ENCODE measurements around the gene KATNIP. TPM values are rescaled to one million over a fixed set of nuclear protein-coding genes. Genes with fewer than 3 reads are reported as not detected.

The KATNIP gene
- total and polyA plus RNA-seq, 2 of the 13 experiments (the other 11 are each of a cell fraction or from before 2014, with no cell fraction given), result 9.7 to 12.0 TPM

DNA sequence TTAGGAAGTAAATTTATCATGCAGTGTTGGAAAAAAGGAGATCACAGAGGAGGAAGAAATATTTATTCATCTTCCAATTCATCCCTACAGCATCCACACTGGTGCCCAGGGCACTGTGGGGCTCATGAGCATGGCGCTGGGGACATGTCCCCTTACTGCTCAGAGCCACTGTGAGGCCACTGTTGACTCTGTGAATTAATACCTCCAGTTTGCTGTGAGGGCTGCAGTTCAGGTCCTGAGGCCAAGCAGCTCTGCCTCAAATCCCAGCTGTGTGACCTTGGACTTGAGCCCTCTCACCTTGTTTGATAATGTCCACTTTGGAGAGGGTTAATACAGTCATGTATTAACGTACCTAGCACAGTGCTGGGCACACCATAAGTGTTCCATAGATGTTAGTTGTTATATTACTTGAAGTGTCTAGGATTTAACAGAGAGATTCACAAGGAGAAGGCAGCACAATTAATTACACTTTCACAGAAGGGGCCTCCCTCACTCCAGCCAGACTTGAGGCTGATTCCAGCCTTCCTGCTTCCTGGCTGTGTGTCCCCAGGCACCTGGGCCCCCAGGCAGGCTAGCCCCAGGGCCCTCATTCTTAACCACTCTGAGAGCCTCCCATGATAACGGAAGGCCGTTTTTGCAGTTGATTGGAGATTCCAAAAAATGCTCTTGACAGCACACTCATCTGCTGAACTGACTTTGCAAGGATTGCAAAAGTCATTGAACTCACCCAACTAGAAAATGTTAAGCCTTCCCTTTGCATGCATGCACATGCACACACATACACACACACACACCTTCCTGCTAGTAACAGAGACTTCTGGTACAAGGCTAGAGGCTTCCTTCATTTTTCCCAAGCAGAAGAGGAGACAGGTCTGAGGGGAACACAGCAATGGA, 29.4 kb downstream of the KATNIP start (continued):
- TF ChIP-seq CREB3 (CRISPR knock-in tag; IDR thresholded peaks at IDR 0.05) (no peak), ZNF337 (CRISPR knock-in tag; IDR thresholded peaks at IDR 0.05; ENCODE audit: borderline replicate concordance, low read depth) (no peak), ZNF331 (CRISPR knock-in tag; IDR thresholded peaks at IDR 0.05) (peak; percentile 62; the same call in 1 of the 2 replicates), BRCA1 (CRISPR knock-in tag; IDR thresholded peaks at IDR 0.05) (no peak), MXD4 (CRISPR knock-in tag; IDR thresholded peaks at IDR 0.05) (peak; percentile 39; the same call in 1 of the 2 replicates), BORCS8-MEF2B (CRISPR knock-in tag; IDR thresholded peaks at IDR 0.05) (no peak), PTBP1 (IDR thresholded peaks at IDR 0.05; ENCODE audit: low read depth, low read length, poor library complexity, severe bottlenecking) (no peak), CREB1 (IDR thresholded peaks at IDR 0.05) (no peak), CREB1 (CRISPR knock-in tag; IDR thresholded peaks at IDR 0.05) (0 out of 2 replicates have a peak, but pooled peaks have one; percentile 8), MTF1 (CRISPR knock-in tag; IDR thresholded peaks at IDR 0.05) (no peak), EZH2 (conservative IDR thresholded peaks at IDR 0.05; ENCODE audit: low read depth, low read length) (no peak), ZFP1 (CRISPR knock-in tag; IDR thresholded peaks at IDR 0.05) (0 out of 2 replicates have a peak, but pooled peaks have one; percentile 53), CHD4 (IDR thresholded peaks at IDR 0.05; ENCODE audit: borderline replicate concordance, low read length) (peak; percentile 89; the same call in 1 of the 2 replicates), ZBTB8A (CRISPR knock-in tag; IDR thresholded peaks at IDR 0.05; ENCODE audit: borderline replicate concordance, low read depth) (no peak), SMARCE1 (IDR thresholded peaks at IDR 0.05; ENCODE audit: borderline replicate concordance) (no peak), RORA (CRISPR knock-in tag; IDR thresholded peaks at IDR 0.05) (no peak), MZF1 (CRISPR knock-in tag; IDR thresholded peaks at IDR 0.05; ENCODE audit: borderline replicate concordance) (no peak), ZFY (CRISPR knock-in tag; IDR thresholded peaks at IDR 0.05) (peak; percentile 42), NRL (CRISPR knock-in tag; IDR thresholded peaks at IDR 0.05; ENCODE audit: borderline replicate concordance) (no peak)
- TF ChIP-seq, protein P1, sequence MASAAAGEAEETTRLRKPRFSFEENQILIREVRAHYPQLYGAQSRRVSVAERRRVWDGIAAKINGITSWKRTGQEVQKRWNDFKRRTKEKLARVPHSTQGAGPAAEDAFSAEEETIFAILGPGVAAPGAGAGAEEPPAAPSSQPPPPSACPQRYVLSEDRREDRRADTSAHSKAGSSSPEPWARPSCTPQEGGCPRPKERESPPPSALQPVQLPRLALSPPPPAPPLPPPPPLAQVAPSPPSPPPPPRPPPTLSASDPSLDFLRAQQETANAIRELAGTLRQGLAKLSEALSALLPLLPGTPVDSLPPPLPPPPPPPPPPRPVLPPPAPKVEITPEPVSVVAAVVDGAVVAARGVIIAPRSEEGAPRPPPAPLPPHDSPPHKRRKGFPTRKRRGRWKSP (CRISPR knock-in tag; IDR thresholded peaks at IDR 0.05), result peak; percentile 59; the same call in 1 of the 2 replicates
- TF ChIP-seq, protein P2, sequence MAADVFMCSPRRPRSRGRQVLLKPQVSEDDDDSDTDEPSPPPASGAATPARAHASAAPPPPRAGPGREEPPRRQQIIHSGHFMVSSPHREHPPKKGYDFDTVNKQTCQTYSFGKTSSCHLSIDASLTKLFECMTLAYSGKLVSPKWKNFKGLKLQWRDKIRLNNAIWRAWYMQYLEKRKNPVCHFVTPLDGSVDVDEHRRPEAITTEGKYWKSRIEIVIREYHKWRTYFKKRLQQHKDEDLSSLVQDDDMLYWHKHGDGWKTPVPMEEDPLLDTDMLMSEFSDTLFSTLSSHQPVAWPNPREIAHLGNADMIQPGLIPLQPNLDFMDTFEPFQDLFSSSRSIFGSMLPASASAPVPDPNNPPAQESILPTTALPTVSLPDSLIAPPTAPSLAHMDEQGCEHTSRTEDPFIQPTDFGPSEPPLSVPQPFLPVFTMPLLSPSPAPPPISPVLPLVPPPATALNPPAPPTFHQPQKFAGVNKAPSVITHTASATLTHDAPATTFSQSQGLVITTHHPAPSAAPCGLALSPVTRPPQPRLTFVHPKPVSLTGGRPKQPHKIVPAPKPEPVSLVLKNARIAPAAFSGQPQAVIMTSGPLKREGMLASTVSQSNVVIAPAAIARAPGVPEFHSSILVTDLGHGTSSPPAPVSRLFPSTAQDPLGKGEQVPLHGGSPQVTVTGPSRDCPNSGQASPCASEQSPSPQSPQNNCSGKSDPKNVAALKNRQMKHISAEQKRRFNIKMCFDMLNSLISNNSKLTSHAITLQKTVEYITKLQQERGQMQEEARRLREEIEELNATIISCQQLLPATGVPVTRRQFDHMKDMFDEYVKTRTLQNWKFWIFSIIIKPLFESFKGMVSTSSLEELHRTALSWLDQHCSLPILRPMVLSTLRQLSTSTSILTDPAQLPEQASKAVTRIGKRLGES (CRISPR knock-in tag; IDR thresholded peaks at IDR 0.05; ENCODE audit: borderline replicate concordance), result no peak
- TF ChIP-seq, protein P3, sequence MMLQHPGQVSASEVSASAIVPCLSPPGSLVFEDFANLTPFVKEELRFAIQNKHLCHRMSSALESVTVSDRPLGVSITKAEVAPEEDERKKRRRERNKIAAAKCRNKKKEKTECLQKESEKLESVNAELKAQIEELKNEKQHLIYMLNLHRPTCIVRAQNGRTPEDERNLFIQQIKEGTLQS (CRISPR knock-in tag; IDR thresholded peaks at IDR 0.05), result no peak
- TF ChIP-seq, protein P4, sequence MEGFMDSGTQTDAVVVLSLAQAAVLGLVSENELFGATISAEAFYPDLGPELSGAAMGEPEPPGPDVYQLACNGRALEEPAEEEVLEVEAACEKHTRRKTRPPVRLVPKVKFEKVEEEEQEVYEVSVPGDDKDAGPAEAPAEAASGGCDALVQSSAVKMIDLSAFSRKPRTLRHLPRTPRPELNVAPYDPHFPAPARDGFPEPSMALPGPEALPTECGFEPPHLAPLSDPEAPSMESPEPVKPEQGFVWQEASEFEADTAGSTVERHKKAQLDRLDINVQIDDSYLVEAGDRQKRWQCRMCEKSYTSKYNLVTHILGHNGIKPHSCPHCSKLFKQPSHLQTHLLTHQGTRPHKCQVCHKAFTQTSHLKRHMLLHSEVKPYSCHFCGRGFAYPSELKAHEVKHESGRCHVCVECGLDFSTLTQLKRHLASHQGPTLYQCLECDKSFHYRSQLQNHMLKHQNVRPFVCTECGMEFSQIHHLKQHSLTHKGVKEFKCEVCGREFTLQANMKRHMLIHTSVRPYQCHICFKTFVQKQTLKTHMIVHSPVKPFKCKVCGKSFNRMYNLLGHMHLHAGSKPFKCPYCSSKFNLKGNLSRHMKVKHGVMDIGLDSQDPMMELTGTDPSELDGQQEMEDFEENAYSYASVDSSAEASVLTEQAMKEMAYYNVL (CRISPR knock-in tag; IDR thresholded peaks at IDR 0.05; ENCODE audit: borderline replicate concordance), result no peak

All from HepG2 (cell line).